ENCODE results near the gene GPX3.

- TF ChIP-seq GABPA (IDR thresholded peaks at IDR 0.05; ENCODE audit: low read depth), result no peak
- no peak for TF ChIP-seq REST (IDR thresholded peaks at IDR 0.05; ENCODE audit: low read depth, low read length)
- no peak for TF ChIP-seq ZNF622 (IDR thresholded peaks at IDR 0.05)
- TF ChIP-seq EP300 (IDR thresholded peaks at IDR 0.05; ENCODE audit: borderline replicate concordance in 1 of 2, control insufficient read depth in 1 of 2, low read depth in 2 of 2, low read length in 2 of 2), result no peak
- peak in 2 of 3 experiments; percentile 19 to 24; a peak in 1 of 6 replicates for TF ChIP-seq CTCF (IDR thresholded peaks at IDR 0.05 in 2 of 3, conservative IDR thresholded peaks at IDR 0.05 in 1 of 3; ENCODE audit: control insufficient read depth in 2 of 3, extremely low read depth in 1 of 3, insufficient read depth in 1 of 3, low read depth in 3 of 3, low read length in 3 of 3)
- TF ChIP-seq MYC (IDR thresholded peaks at IDR 0.05; ENCODE audit: insufficient read depth, insufficient read length, insufficient replicate concordance, low read length, severe bottlenecking), result no peak
- no peak for TF ChIP-seq TCF12 (IDR thresholded peaks at IDR 0.05; ENCODE audit: low read depth, low read length)
- TF ChIP-seq, protein P1, sequence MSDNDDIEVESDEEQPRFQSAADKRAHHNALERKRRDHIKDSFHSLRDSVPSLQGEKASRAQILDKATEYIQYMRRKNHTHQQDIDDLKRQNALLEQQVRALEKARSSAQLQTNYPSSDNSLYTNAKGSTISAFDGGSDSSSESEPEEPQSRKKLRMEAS (IDR thresholded peaks at IDR 0.05; ENCODE audit: low read depth, low read length), result no peak
- no peak for TF ChIP-seq ZNF274 (IDR thresholded peaks at IDR 0.05; ENCODE audit: insufficient read depth, insufficient read length)
- TF ChIP-seq EZH2 (IDR thresholded peaks at IDR 0.05; ENCODE audit: borderline replicate concordance, control insufficient read depth, low read depth, low read length), result no peak
- no peak for TF ChIP-seq SPI1 (IDR thresholded peaks at IDR 0.05; ENCODE audit: borderline replicate concordance, insufficient read depth, low read depth, low read length)
- TF ChIP-seq, protein P2, sequence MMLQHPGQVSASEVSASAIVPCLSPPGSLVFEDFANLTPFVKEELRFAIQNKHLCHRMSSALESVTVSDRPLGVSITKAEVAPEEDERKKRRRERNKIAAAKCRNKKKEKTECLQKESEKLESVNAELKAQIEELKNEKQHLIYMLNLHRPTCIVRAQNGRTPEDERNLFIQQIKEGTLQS (IDR thresholded peaks at IDR 0.05; ENCODE audit: borderline replicate concordance, extremely low read depth, low read depth, low read length), result no peak
- no peak for TF ChIP-seq POLR2A (IDR thresholded peaks at IDR 0.05; ENCODE audit: low read depth, low read length)
Observed at GRCh38 chr5:151048526-151048925, 28.1 kb downstream of the GPX3 start.
